Activated T-cell treated with anti-CD3 and anti-CD28 coated beads for 1 hour (primary cell): ENCODE data around the gene CALML3.

ENCODE experiments used
- DNase-seq: peaks from one replicate; pipeline ENCODE4 v3.0.0-alpha.2; 2020; ENCODE audit warnings: low read depth

The CALML3 gene

GRCh38 chr10:5543623-5544022 is 18.9 kb downstream of the CALML3 start:
- DNase-seq = no peak

- no peak for DNase-seq
These were observed 19.6 kb downstream of the CALML3 start for GRCh38 chr10:5544216-5544805.

GRCh38 chr10:5545011-5545410 is 20.2 kb downstream of the CALML3 start:
- DNase-seq = no peak

GRCh38 chr10:5545426-5545777 is 20.6 kb downstream of the CALML3 start:
- DNase-seq = no peak

- no peak for DNase-seq
These were observed 21.3 kb downstream of the CALML3 start for GRCh38 chr10:5545778-5546710.

GRCh38 chr10:5546891-5547680 is 22.3 kb downstream of the CALML3 start:
- no peak for DNase-seq

GRCh38 chr10:5547681-5547930 is 22.8 kb downstream of the CALML3 start:
- no peak for DNase-seq

GRCh38 chr10:5547931-5548660 is 23.3 kb downstream of the CALML3 start:
- no peak for DNase-seq

- DNase-seq = no peak
These were observed 24.9 kb downstream of the CALML3 start for GRCh38 chr10:5549462-5550249.

GRCh38 chr10:5550250-5550545 is 25.4 kb downstream of the CALML3 start:
- DNase-seq = no peak

- no peak for DNase-seq
These were observed 26.1 kb downstream of the CALML3 start for GRCh38 chr10:5550621-5551530.

- DNase-seq = peak; percentile 28
These were observed 27.0 kb downstream of the CALML3 start for GRCh38 chr10:5551531-5552375.

GRCh38 chr10:5552376-5553321 is 27.9 kb downstream of the CALML3 start:
- no peak for DNase-seq

- DNase-seq = no peak
These were observed 28.8 kb downstream of the CALML3 start for GRCh38 chr10:5553400-5554170.

- no peak for DNase-seq
These were observed 30.3 kb downstream of the CALML3 start for GRCh38 chr10:5555021-5555510.

GRCh38 chr10:5555881-5556280 is 31.1 kb downstream of the CALML3 start:
- no peak for DNase-seq

- DNase-seq = no peak
These were observed 31.8 kb downstream of the CALML3 start for GRCh38 chr10:5556576-5556975.
